GM18499 (cell line): ENCODE data around the gene DECR2.
"Not testable (repeated sequence)": the region's sequence is repeated elsewhere in the genome, so short reads cannot be mapped to it uniquely, and the experiment has no call there.

Source experiments
- ATAC-seq: cut with Tn5 transposase; IDR thresholded peaks from one replicate; pipeline ENCODE4 v1.9.1; 2021; ENCODE audit warnings: moderate number of reproducible peaks; ENCODE audit not compliant: insufficient read depth, unreplicated experiment

Gene DECR2

GRCh38 chr16:378821-379182, 22.9 kb upstream of the DECR2 start:
- ATAC-seq, result no peak

GRCh38 chr16:379183-379960, 22.3 kb upstream of the DECR2 start:
- no peak for ATAC-seq

- ATAC-seq, result no peak
Observed at GRCh38 chr16:379961-380761, 21.5 kb upstream of the DECR2 start.

GRCh38 chr16:380762-381011, 21.0 kb upstream of the DECR2 start:
- no peak for ATAC-seq

- no peak for ATAC-seq
Observed at GRCh38 chr16:381012-381788, 20.5 kb upstream of the DECR2 start.

- ATAC-seq, result no peak
Observed at GRCh38 chr16:381789-382717, 19.6 kb upstream of the DECR2 start, which contains the start of gene PGAP6. Gene PGAP6 (minus strand): TSS chr16:381978. CDS start chr16:381821, 157 bp downstream.

GRCh38 chr16:383326-384051, 18.2 kb upstream of the DECR2 start:
- no peak for ATAC-seq

GRCh38 chr16:386641-387156, 15.0 kb upstream of the DECR2 start:
- no peak for ATAC-seq

- ATAC-seq, result not testable (repeated sequence)
Observed at GRCh38 chr16:387761-388666, 13.7 kb upstream of the DECR2 start.

GRCh38 chr16:389352-389751, 12.3 kb upstream of the DECR2 start:
- no peak for ATAC-seq

- no peak for ATAC-seq
Observed at GRCh38 chr16:391885-392335, 9.8 kb upstream of the DECR2 start.

GRCh38 chr16:392450-393030, 9.1 kb upstream of the DECR2 start:
- ATAC-seq, result no peak

GRCh38 chr16:396199-396598, 5.5 kb upstream of the DECR2 start:
- no peak for ATAC-seq

- ATAC-seq, result no peak
Observed at GRCh38 chr16:396605-397004, 5.1 kb upstream of the DECR2 start.

- ATAC-seq, result no peak
Observed at GRCh38 chr16:397135-397661, 4.5 kb upstream of the DECR2 start, which contains the start of gene NME4. Gene NME4 (plus strand): TSS chr16:397199. CDS start chr16:397223, 24 bp downstream.

GRCh38 chr16:397736-398332, 3.9 kb upstream of the DECR2 start:
- ATAC-seq, result no peak
